GM19025 (cell line): ENCODE results near the gene IFNG-AS1.

Experiments
- ATAC-seq: cut with Tn5 transposase; IDR thresholded peaks from one replicate; pipeline ENCODE4 v1.9.1; 2021; ENCODE audit warnings: mild to moderate bottlenecking, low read depth, moderate library complexity; ENCODE audit not compliant: unreplicated experiment

Gene IFNG-AS1

GRCh38 chr12:67991158-67991557 is 1.9 kb downstream of the IFNG-AS1 start:
- ATAC-seq: peak; percentile 58

- ATAC-seq: no peak
Measured at GRCh38 chr12:67993143-67993542, 3.9 kb downstream of the IFNG-AS1 start.

- no peak for ATAC-seq
Measured at GRCh38 chr12:67994046-67994445, 4.8 kb downstream of the IFNG-AS1 start.

- ATAC-seq: no peak
Measured at GRCh38 chr12:67996347-67996746, 7.1 kb downstream of the IFNG-AS1 start.

- no peak for ATAC-seq
Measured at GRCh38 chr12:67998379-67998778, 9.1 kb downstream of the IFNG-AS1 start.

GRCh38 chr12:67999244-67999643 is 10.0 kb downstream of the IFNG-AS1 start:
- ATAC-seq: no peak

- ATAC-seq: no peak
Measured at GRCh38 chr12:68001486-68002466, 12.5 kb downstream of the IFNG-AS1 start.

- no peak for ATAC-seq
Measured at GRCh38 chr12:68003777-68004176, 14.5 kb downstream of the IFNG-AS1 start.

GRCh38 chr12:68007033-68007432 is 17.8 kb downstream of the IFNG-AS1 start:
- ATAC-seq: no peak

- no peak for ATAC-seq
Measured at GRCh38 chr12:68007466-68007865, 18.2 kb downstream of the IFNG-AS1 start.

GRCh38 chr12:68011206-68011881 is 22.1 kb downstream of the IFNG-AS1 start:
- no peak for ATAC-seq

GRCh38 chr12:68011882-68012207 is 22.6 kb downstream of the IFNG-AS1 start:
- ATAC-seq: no peak

GRCh38 chr12:68012712-68013111 is 23.5 kb downstream of the IFNG-AS1 start:
- peak; percentile 73 for ATAC-seq

GRCh38 chr12:68013181-68013580 is 23.9 kb downstream of the IFNG-AS1 start:
- ATAC-seq: no peak

- no peak for ATAC-seq
Measured at GRCh38 chr12:68016136-68016535, 26.9 kb downstream of the IFNG-AS1 start.

GRCh38 chr12:68018315-68018714 is 29.1 kb downstream of the IFNG-AS1 start:
- ATAC-seq: no peak

- no peak for ATAC-seq
Measured at GRCh38 chr12:68020049-68020448, 30.8 kb downstream of the IFNG-AS1 start.

GRCh38 chr12:68020699-68021098 is 31.5 kb downstream of the IFNG-AS1 start:
- no peak for ATAC-seq

GRCh38 chr12:68028647-68029046 is 39.4 kb downstream of the IFNG-AS1 start:
- no peak for ATAC-seq

- ATAC-seq: no peak
Measured at GRCh38 chr12:68030248-68030647, 41.0 kb downstream of the IFNG-AS1 start.

- no peak for ATAC-seq
Measured at GRCh38 chr12:68031174-68031573, 41.9 kb downstream of the IFNG-AS1 start.
